ENCODE measurements around the gene NEK1.
"Not testable (repeated sequence)": the region's sequence is repeated elsewhere in the genome, so short reads cannot be mapped to it uniquely, and the experiment has no call there.

Gene NEK1

GRCh38 chr4:169573889-169574288, 38.5 kb downstream of the NEK1 start:
- no peak for TF ChIP-seq CTCF (IDR thresholded peaks at IDR 0.05; ENCODE audit: low read length, missing control alignments)
- no peak overlapping the region for H3K4me3 ChIP-seq (replicated peaks; ENCODE audit: low read depth, low read length)
- DNase-seq (ENCODE audit: low read depth) = no peak

- no peak for TF ChIP-seq CTCF (IDR thresholded peaks at IDR 0.05; ENCODE audit: low read length, missing control alignments)
- DNase-seq (ENCODE audit: low read depth) = no peak
- no peak overlapping the region for H3K4me3 ChIP-seq (replicated peaks; ENCODE audit: low read depth, low read length)
Observed at GRCh38 chr4:169571435-169571834, 40.9 kb downstream of the NEK1 start.

GRCh38 chr4:169571012-169571411, 41.4 kb downstream of the NEK1 start:
- DNase-seq (ENCODE audit: low read depth) = not testable (repeated sequence)

GRCh38 chr4:169570266-169570665, 42.1 kb downstream of the NEK1 start:
- not testable (repeated sequence) for H3K4me3 ChIP-seq (replicated peaks; ENCODE audit: low read depth, low read length); DNase-seq (ENCODE audit: low read depth)

More at GRCh38 chr4:169571012-169571411, 41.4 kb downstream of the NEK1 start:
- H3K4me3 ChIP-seq (replicated peaks; ENCODE audit: low read depth, low read length) = not testable (repeated sequence)

- DNase-seq (ENCODE audit: low read depth) = not testable (repeated sequence)
Observed at GRCh38 chr4:169569188-169569587, 43.2 kb downstream of the NEK1 start.

GRCh38 chr4:169567916-169568315, 44.5 kb downstream of the NEK1 start:
- no peak overlapping the region for H3K4me3 ChIP-seq (replicated peaks; ENCODE audit: low read depth, low read length)
- no peak for TF ChIP-seq CTCF (IDR thresholded peaks at IDR 0.05; ENCODE audit: low read length, missing control alignments)
- peak; percentile 18 for DNase-seq (ENCODE audit: low read depth)

More at GRCh38 chr4:169569188-169569587, 43.2 kb downstream of the NEK1 start:
- not testable (repeated sequence) for H3K4me3 ChIP-seq (replicated peaks; ENCODE audit: low read depth, low read length)

GRCh38 chr4:169566021-169566818, 46.2 kb downstream of the NEK1 start:
- H3K4me3 ChIP-seq (replicated peaks; ENCODE audit: low read depth, low read length) = no peak overlapping the region
- TF ChIP-seq CTCF (IDR thresholded peaks at IDR 0.05; ENCODE audit: low read length, missing control alignments) = peak; percentile 74
- peak; percentile 79 for DNase-seq (ENCODE audit: low read depth)

- TF ChIP-seq CTCF (IDR thresholded peaks at IDR 0.05; ENCODE audit: low read length, missing control alignments) = no peak
- DNase-seq (ENCODE audit: low read depth) = no peak
- H3K4me3 ChIP-seq (replicated peaks; ENCODE audit: low read depth, low read length) = no peak overlapping the region
Observed at GRCh38 chr4:169565606-169566005, 46.8 kb downstream of the NEK1 start.

All from fibroblast of pulmonary artery (primary cell).